ENCODE measurements around the gene HEATR9. TPM values are rescaled to one million over a fixed set of nuclear protein-coding genes. Genes with fewer than 3 reads are reported as not detected.
A peak's percentile ranks its signal among the peaks of the same experiment; 100 is the strongest.

HEATR9 gene
- total and polyA plus RNA-seq, 2 donors from 2014 or later: 0.16 TPM; not detected in 1

- intact Hi-C loops (cut with DNase I): no loop called here
- Histone ChIP-seq H3K9ac (ENCODE audit: low read length in 3 of 3) (no peak overlapping the region), H3K36me3 (ENCODE audit: control insufficient read depth in 2 of 3, insufficient read depth in 3 of 3, low read length in 3 of 3) (no peaks in the 10 kb centered on the region), H3K27ac (ENCODE audit: low read depth in 2 of 2, low read length in 2 of 2) (no peak overlapping the region), H3K4me3 (ENCODE audit: low read length in 3 of 3) (no peak overlapping the region), H3K9me3 (ENCODE audit: control insufficient read depth in 2 of 3, insufficient read depth in 1 of 3, low read length in 3 of 3) (no peaks in the 10 kb centered on the region), H3K27me3 (ENCODE audit: control insufficient read depth, insufficient read depth, low read length) (no peaks in the 10 kb centered on the region), H3K4me1 (ENCODE audit: control insufficient read depth in 2 of 3, insufficient read depth in 2 of 3, low read depth in 1 of 3, low read length in 3 of 3) (peaks cover 0 to 4% (median 3%) of the 10 kb centered on the region in 3 donors)
- peak in 3 of 5 donors; percentile 58 to 94 (median 80) for DNase-seq
- no peak for FAIRE-seq
- no peak for TF ChIP-seq CTCF (IDR thresholded peaks at IDR 0.05; ENCODE audit: borderline replicate concordance, extremely low read depth, insufficient read depth)
Measured at GRCh38 chr17:35889818-35890773, 21.4 kb upstream of the HEATR9 start.

GRCh38 chr17:35889241-35889640 lies 20.6 kb upstream of the HEATR9 start:
- no peaks in the 10 kb centered on the region for H3K9me3 ChIP-seq (ENCODE audit: control insufficient read depth in 2 of 3, insufficient read depth in 1 of 3, low read length in 3 of 3)
- no peak overlapping the region for H3K27ac ChIP-seq (ENCODE audit: low read depth in 2 of 2, low read length in 2 of 2)
- TF ChIP-seq CTCF (IDR thresholded peaks at IDR 0.05; ENCODE audit: borderline replicate concordance, extremely low read depth, insufficient read depth): no peak
- peaks cover 0 to 4% (median 3%) of the 10 kb centered on the region in 3 donors for H3K4me1 ChIP-seq (ENCODE audit: control insufficient read depth in 2 of 3, insufficient read depth in 2 of 3, low read depth in 1 of 3, low read length in 3 of 3)
- intact Hi-C loops (cut with DNase I): no loop called here
- DNase-seq: no peak
- H3K4me3 ChIP-seq (ENCODE audit: low read length in 3 of 3): no peak overlapping the region
- H3K27me3 ChIP-seq (ENCODE audit: control insufficient read depth, insufficient read depth, low read length): no peaks in the 10 kb centered on the region
- FAIRE-seq: no peak
- no peak overlapping the region for H3K9ac ChIP-seq (ENCODE audit: low read length in 3 of 3)
- H3K36me3 ChIP-seq (ENCODE audit: control insufficient read depth in 2 of 3, insufficient read depth in 3 of 3, low read length in 3 of 3): no peaks in the 10 kb centered on the region

GRCh38 chr17:35879773-35880654 lies 11.3 kb upstream of the HEATR9 start, which contains the start of gene CCL5:
TSS of gene CCL5 (minus strand) at chr17:35880360.
- no peak for FAIRE-seq

More at GRCh38 chr17:35879773-35880654, 11.3 kb upstream of the HEATR9 start, which contains the start of gene CCL5:
- Histone ChIP-seq H3K27ac (ENCODE audit: low read depth in 2 of 2, low read length in 2 of 2) (no peak within 1 kb of the TSS), H3K36me3 (ENCODE audit: control insufficient read depth in 2 of 3, insufficient read depth in 3 of 3, low read length in 3 of 3) (no peaks in the 10 kb centered on the region), H3K4me3 (ENCODE audit: low read length in 3 of 3) (no peak within 1 kb of the TSS), H3K9ac (ENCODE audit: low read length in 3 of 3) (no peak within 1 kb of the TSS), H3K4me1 (ENCODE audit: control insufficient read depth in 2 of 3, insufficient read depth in 2 of 3, low read depth in 1 of 3, low read length in 3 of 3) (peaks cover 0 to 3% (median 0%) of the 10 kb centered on the region in 3 donors), H3K9me3 (ENCODE audit: control insufficient read depth in 2 of 3, insufficient read depth in 1 of 3, low read length in 3 of 3) (no peaks in the 10 kb centered on the region), H3K27me3 (ENCODE audit: control insufficient read depth, insufficient read depth, low read length) (no peaks in the 10 kb centered on the region)
- TF ChIP-seq CTCF (IDR thresholded peaks at IDR 0.05; ENCODE audit: borderline replicate concordance, extremely low read depth, insufficient read depth): no peak
- intact Hi-C loops (cut with DNase I): no loop called here
- DNase-seq: no peak
